DLD1 (cell line): Measurements from ENCODE around the gene SLC26A11.
"Not testable (repeated sequence)": the region's sequence is repeated elsewhere in the genome, so short reads cannot be mapped to it uniquely, and the experiment has no call there.

Experiments used
- in situ Hi-C: cut with HindIII; loops from 2 replicates; pipeline ENCODE4 v1.10.0; 2017; ENCODE audit warnings: low sequenced_read_pairs

SLC26A11 gene

GRCh38 chr17:80299350-80300100 lies 79.3 kb downstream of the SLC26A11 start:
- in situ Hi-C loops: not testable (repeated sequence)

- in situ Hi-C loops: not testable (repeated sequence)
Measured at GRCh38 chr17:80300756-80301155, 80.5 kb downstream of the SLC26A11 start.
